ENCODE results near the gene NAA80. TPM values are rescaled to one million over a fixed set of nuclear protein-coding genes. Genes with fewer than 3 reads are reported as not detected.

Gene NAA80, protein sequence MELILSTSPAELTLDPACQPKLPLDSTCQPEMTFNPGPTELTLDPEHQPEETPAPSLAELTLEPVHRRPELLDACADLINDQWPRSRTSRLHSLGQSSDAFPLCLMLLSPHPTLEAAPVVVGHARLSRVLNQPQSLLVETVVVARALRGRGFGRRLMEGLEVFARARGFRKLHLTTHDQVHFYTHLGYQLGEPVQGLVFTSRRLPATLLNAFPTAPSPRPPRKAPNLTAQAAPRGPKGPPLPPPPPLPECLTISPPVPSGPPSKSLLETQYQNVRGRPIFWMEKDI
- total RNA-seq (2014; rRNA removed), result 8.7 and 16.6 TPM in 2 replicates
- percentile 56 among the genes with signal in this experiment for Bru-seq, nascent RNA
- percentile 69 among the genes with signal in this experiment for BruChase-seq, experiment 1, labeled RNA remaining after a 6-hour chase
- BruChase-seq, experiment 2, labeled RNA remaining after a 2-hour chase, result percentile 62 among the genes with signal in this experiment
- long read RNA-seq, partial matches to known transcripts, result 0 of 4 reads
- long read RNA-seq, other reads (novel, unspliced or antisense), result 4 of 4 reads

DNA sequence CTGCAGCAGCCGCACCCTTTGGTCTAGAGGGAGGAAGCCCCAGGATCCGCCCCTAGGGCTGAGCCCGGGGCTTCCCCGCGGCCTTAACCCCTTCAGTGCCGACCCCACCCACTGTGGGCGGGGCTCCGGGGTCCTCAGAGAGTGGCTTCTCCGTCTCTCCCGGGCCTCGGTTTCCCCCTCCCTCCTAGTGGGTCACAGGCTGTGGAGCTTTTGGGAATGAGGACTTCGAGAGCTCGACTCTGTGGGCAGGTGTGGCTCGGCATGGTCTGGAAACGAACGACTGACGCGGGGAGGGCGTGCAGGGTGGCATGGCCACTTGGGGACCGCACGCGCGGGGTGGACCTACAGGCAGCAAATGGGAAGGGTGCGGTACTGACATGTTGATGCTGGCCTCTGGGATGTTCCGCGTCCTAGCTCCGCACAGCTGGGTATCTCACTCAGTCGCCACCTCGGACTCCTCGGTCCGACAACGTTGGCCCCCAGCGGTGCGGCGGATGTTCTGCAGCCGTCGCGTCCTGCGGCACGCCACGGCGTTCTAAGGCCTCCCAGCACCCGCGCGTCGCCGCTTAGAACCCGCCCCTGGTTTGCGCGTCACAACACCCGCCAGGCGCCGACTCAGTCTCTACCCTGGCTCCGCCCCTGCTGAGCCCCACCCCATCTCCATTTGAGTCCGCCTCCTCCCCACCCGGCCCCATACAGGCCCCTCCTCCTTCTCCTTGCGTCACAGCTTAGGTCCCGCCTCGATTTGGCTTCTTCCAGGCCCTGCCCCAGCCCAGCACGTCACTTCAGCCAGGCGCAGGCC is at the start of gene NAA80, which contains the start of gene HYAL3:
Gene NAA80, minus strand, starts transcription at position 570 of the 802 bp plus-strand sequence. CDS start 1,942 bp downstream, outside the sequence.
Gene HYAL3, minus strand, starts transcription at position 570 of the 802 bp plus-strand sequence. CDS start 3,803 bp downstream, outside the sequence.
- Histone ChIP-seq H4K20me1 (ENCODE audit: low read length) (no peaks in the 10 kb centered on the region), H3K4me3 (ENCODE audit: low read length) (peak within 1 kb of the TSS; percentile 94), H3K9me3 (ENCODE audit: low read length) (no peaks in the 10 kb centered on the region), H3K79me2 (ENCODE audit: low read length) (peaks cover 14% of the 10 kb centered on the region), H3K9me2 (replicated peaks; ENCODE audit: low read length) (no peaks in the 10 kb centered on the region), H3F3A (ENCODE audit: low read length, unreplicated experiment) (no peaks in the 10 kb centered on the region), H3K9ac (ENCODE audit: low read length) (peak within 1 kb of the TSS; percentile 93), H3K27me3 (ENCODE audit: low read length) (no peaks in the 10 kb centered on the region), H3K4me2 (ENCODE audit: low read length) (peak within 1 kb of the TSS; percentile 98), H3K36me3 (ENCODE audit: low read depth, low read length) (no peaks in the 10 kb centered on the region), H3K27ac (ENCODE audit: low read length) (peak within 1 kb of the TSS; percentile 90), H3K4me1 (ENCODE audit: insufficient read depth, low read length) (peaks cover 20% of the 10 kb centered on the region), H2AFZ (ENCODE audit: low read length) (peak within 1 kb of the TSS; percentile 86)
- intact Hi-C loops (cut with micrococcal nuclease), result loop anchor here (1.0 to 2.0 kb wide), 3 partner anchors 18 to 64 kb away; no protein-coding TSS in a partner anchor
- BruUV-seq (replicated peaks), result TSS peak; percentile 71
- TF ChIP-seq, protein P1, sequence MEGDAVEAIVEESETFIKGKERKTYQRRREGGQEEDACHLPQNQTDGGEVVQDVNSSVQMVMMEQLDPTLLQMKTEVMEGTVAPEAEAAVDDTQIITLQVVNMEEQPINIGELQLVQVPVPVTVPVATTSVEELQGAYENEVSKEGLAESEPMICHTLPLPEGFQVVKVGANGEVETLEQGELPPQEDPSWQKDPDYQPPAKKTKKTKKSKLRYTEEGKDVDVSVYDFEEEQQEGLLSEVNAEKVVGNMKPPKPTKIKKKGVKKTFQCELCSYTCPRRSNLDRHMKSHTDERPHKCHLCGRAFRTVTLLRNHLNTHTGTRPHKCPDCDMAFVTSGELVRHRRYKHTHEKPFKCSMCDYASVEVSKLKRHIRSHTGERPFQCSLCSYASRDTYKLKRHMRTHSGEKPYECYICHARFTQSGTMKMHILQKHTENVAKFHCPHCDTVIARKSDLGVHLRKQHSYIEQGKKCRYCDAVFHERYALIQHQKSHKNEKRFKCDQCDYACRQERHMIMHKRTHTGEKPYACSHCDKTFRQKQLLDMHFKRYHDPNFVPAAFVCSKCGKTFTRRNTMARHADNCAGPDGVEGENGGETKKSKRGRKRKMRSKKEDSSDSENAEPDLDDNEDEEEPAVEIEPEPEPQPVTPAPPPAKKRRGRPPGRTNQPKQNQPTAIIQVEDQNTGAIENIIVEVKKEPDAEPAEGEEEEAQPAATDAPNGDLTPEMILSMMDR (conservative IDR thresholded peaks at IDR 0.05; ENCODE audit: low read depth, low read length), result peak; percentile 36; the same call in 1 of the 2 replicates
- TF ChIP-seq EZH2phosphoT487 (IDR thresholded peaks at IDR 0.05; ENCODE audit: borderline replicate concordance, low read length), result no peak
- peak; percentile 99 for DNase-seq
- CTCF ChIA-PET, result interaction anchor here (0.7 to 1.6 kb wide), 4 partner anchors 23 to 52 kb away, joined by 4 to 7 read pairs (median 6); no protein-coding TSS in a partner anchor
- POLR2A ChIA-PET (ENCODE audit: unreplicated experiment), result interaction anchor here (0.6 to 1.8 kb wide), 4 partner anchors 10 to 52 kb away, joined by 3 to 12 read pairs (median 6); partner anchors contain the start of genes CYB561D2 and NPRL2
- peak; percentile 86 for ATAC-seq

DNA sequence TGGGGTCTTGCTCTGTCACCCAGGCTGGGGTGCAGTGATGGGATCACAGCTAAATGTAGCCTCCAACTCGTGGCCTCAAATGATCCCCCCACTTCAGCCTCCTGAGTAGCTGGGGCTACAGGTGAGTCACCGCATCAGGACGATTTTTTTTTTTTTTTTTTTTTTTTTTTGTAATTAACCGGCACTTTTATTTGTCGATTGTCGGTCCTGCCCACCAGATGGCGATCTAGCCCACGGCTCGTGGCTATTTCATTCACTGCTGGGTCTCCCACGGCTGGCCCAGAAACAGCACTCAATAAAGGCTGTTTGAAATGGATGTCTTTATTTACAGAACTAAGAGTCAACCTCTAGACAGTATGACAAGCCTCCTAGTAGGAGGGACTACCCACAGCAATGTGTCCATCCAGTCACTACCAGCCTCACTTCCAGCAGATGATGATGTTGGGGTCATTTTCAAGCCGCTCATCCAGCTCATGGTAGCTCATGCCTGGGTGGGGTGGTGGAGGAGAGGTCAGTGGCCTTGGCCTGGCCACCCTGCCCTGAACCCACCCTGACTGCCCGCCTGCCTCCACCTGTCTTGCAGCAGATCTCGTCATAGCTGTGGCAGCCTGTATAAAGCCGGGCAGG is 48.1 kb upstream of the NAA80 start:
- H3K27me3 ChIP-seq (ENCODE audit: low read length), result no peaks in the 10 kb centered on the region
- H4K20me1 ChIP-seq (ENCODE audit: low read length), result no peaks in the 10 kb centered on the region
- peaks cover 32% of the 10 kb centered on the region for H3K4me1 ChIP-seq (ENCODE audit: insufficient read depth, low read length)
- no peak overlapping the region for H3K4me2 ChIP-seq (ENCODE audit: low read length)
- peak; percentile 89 for DNase-seq
- no peak overlapping the region for H3K4me3 ChIP-seq (ENCODE audit: low read length)
- no peak overlapping the region for H2AFZ ChIP-seq (ENCODE audit: low read length)
- POLR2A ChIA-PET (ENCODE audit: unreplicated experiment), result interaction anchor here (0.6 kb wide), 2 partner anchors 10 to 292 kb away, joined by 3 to 17 read pairs; no protein-coding TSS in a partner anchor
- peaks cover 32% of the 10 kb centered on the region for H3K79me2 ChIP-seq (ENCODE audit: low read length)
- BruUV-seq (replicated peaks), result no TSS peak
- CTCF ChIA-PET, result interaction anchor here (0.6 to 1.0 kb wide), 10 partner anchors 10 to 254 kb away, joined by 3 to 22 read pairs (median 9); partner anchors contain the start of gene TUSC2
- H3K9me3 ChIP-seq (ENCODE audit: low read length), result no peaks in the 10 kb centered on the region
- no peaks in the 10 kb centered on the region; the same call in 1 of the 2 replicates for H3K36me3 ChIP-seq (ENCODE audit: low read depth, low read length)
- intact Hi-C loops (cut with micrococcal nuclease), result loop anchor here (1.0 kb wide), 1 partner anchor 195 kb away; no protein-coding TSS in a partner anchor
- TF ChIP-seq EZH2phosphoT487 (IDR thresholded peaks at IDR 0.05; ENCODE audit: borderline replicate concordance, low read length), result no peak
- TF ChIP-seq, protein P1 (conservative IDR thresholded peaks at IDR 0.05; ENCODE audit: low read depth, low read length), result peak; percentile 78
- TF ChIP-seq EZH2 (IDR thresholded peaks at IDR 0.05; ENCODE audit: low read length, unreplicated experiment), result no peak
- no peak overlapping the region for H3K9ac ChIP-seq (ENCODE audit: low read length)
- no peaks in the 10 kb centered on the region for H3K9me2 ChIP-seq (replicated peaks; ENCODE audit: low read length)
- ATAC-seq, result peak; percentile 44
- H3F3A ChIP-seq (ENCODE audit: low read length, unreplicated experiment), result peaks cover 4% of the 10 kb centered on the region
- H3K27ac ChIP-seq (ENCODE audit: low read length), result no peak overlapping the region

Data from PC-3 (cell line).